ENCODE measurements around the gene SCN2A.

The SCN2A gene

DNA sequence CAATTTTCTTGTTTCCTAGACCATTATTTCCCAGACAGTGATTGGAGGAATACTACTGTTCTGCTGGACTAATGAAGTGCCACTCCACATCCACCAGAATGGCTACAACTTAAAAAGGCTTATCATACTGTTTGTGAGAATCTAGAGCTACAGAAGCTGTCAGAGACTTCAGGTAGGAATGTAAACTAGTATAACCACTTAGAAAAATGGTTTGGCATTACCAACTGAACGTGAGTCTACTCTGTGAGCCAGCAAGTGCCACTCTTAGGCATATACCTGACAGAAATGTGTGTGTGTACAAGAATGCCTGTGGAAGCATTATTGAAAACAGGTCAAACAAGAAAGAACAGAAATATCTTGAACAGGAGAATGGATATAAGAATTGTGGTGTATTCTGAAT is 31.1 kb upstream of the SCN2A start:
- no peaks in the 10 kb centered on the region for H3K27me3 ChIP-seq (ENCODE audit: control insufficient read depth in 5 of 5, insufficient read depth in 4 of 5, low read length in 5 of 5)
- H3K36me3 ChIP-seq (ENCODE audit: control insufficient read depth in 5 of 5, insufficient read depth in 5 of 5, low read length in 5 of 5): no peaks in the 10 kb centered on the region
- H3K4me3 ChIP-seq (ENCODE audit: low read depth in 1 of 5, low read length in 5 of 5): no peak overlapping the region
- no peaks in the 10 kb centered on the region for H3K9me3 ChIP-seq (ENCODE audit: control insufficient read depth in 5 of 5, low read length in 5 of 5)
- H3K4me1 ChIP-seq (ENCODE audit: control insufficient read depth in 5 of 5, insufficient read depth in 5 of 5, low read length in 5 of 5): peaks cover 0 to 2% (median 0%) of the 10 kb centered on the region in 5 donors
- no peak overlapping the region for H3K27ac ChIP-seq (ENCODE audit: low read depth, low read length)
- no peak overlapping the region for H3K9ac ChIP-seq (ENCODE audit: low read length in 5 of 5)

DNA sequence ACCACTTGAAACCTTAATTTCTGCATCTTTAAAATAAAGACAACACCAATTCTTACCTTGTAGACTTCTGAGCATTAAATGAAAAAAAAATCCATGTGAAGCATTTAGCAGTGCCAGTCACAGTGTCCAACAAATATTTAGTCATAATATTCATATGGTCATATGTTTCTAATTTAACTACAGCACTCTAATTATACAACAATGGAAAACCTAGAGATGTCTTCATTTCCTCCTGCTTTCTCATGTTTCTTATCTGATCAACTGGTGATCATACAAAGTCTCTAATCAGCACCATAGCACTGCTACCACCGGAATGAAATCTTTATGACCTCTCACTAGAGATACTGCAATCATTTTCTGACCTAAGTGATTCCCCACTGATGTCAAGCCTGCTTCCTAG is 25.1 kb upstream of the SCN2A start:
- Histone ChIP-seq H3K9me3 (ENCODE audit: control insufficient read depth in 5 of 5, low read length in 5 of 5) (no peaks in the 10 kb centered on the region), H3K27me3 (ENCODE audit: control insufficient read depth in 5 of 5, insufficient read depth in 4 of 5, low read length in 5 of 5) (no peaks in the 10 kb centered on the region), H3K4me1 (ENCODE audit: control insufficient read depth in 5 of 5, insufficient read depth in 5 of 5, low read length in 5 of 5) (no peaks in the 10 kb centered on the region)

DNA sequence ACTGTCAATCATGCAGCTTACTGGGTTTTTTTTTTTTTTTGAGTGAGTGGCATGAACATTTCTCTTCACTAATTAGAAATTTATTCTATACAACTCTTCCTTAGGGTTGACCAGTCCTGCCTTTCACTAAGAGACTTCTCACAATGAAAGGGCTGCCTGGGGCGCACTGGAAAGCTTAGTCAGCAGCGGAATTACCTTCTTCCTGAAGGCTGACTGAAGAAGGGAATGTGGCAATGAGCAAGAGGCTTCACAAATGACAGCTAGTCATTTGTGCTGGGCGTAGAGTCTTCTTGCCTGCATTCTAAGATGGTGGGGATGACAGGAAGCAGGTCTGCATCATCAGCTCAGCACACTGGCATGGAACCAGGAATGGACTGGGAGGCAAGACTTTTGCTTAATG is 19.7 kb upstream of the SCN2A start:
- Histone ChIP-seq H3K9ac (ENCODE audit: low read length in 5 of 5) (no peak overlapping the region), H3K27me3 (ENCODE audit: control insufficient read depth in 5 of 5, insufficient read depth in 4 of 5, low read length in 5 of 5) (no peaks in the 10 kb centered on the region), H3K4me3 (ENCODE audit: low read depth in 1 of 5, low read length in 5 of 5) (no peak overlapping the region), H3K9me3 (ENCODE audit: control insufficient read depth in 5 of 5, low read length in 5 of 5) (no peaks in the 10 kb centered on the region), H3K27ac (ENCODE audit: low read depth, low read length) (no peak overlapping the region), H3K36me3 (ENCODE audit: control insufficient read depth in 5 of 5, insufficient read depth in 5 of 5, low read length in 5 of 5) (no peaks in the 10 kb centered on the region), H3K4me1 (ENCODE audit: control insufficient read depth in 5 of 5, insufficient read depth in 5 of 5, low read length in 5 of 5) (no peaks in the 10 kb centered on the region)

More for the DNA sequence above, 25.1 kb upstream of the SCN2A start:
- Histone ChIP-seq H3K4me3 (ENCODE audit: low read depth in 1 of 5, low read length in 5 of 5) (no peak overlapping the region), H3K9ac (ENCODE audit: low read length in 5 of 5) (no peak overlapping the region), H3K27ac (ENCODE audit: low read depth, low read length) (no peak overlapping the region), H3K36me3 (ENCODE audit: control insufficient read depth in 5 of 5, insufficient read depth in 5 of 5, low read length in 5 of 5) (no peaks in the 10 kb centered on the region)

DNA sequence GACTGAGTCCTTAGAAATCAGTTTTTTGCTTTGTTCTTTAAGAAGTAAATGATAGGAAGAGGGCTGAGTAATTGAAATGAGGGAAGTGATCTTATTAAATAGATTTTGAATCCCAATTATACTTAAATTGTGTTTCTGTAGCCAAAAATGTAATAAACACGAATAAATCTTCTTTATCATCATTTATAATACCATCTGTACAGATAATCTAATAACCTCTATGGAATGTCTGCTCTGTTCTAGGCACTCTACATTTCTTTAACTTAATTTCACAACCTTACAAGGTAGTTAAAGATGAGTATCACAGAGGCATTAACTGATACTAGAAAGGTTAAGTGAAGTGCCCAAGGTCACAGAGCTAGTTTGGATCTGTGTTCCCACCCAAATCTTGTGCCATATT is 14.3 kb upstream of the SCN2A start:
- H3K9me3 ChIP-seq (ENCODE audit: control insufficient read depth in 5 of 5, low read length in 5 of 5): no peaks in the 10 kb centered on the region

DNA sequence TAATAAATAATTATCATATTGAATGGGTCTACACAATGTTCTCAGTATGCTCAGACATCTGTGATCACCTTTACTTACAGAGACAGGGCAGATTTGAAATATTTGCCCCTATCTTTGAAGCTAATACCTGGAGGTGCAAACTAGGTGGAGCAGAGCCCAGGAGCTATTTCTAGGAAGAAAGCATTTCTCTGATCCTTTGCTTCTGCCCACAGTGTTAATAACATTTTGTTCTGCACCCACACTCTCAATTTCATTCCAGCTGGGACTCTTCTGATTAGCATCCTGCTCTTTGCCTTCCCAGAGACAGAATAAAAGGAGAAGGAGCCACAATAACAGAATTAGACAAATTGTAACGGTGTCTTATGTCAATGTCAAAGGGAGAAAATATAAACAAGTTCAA is 11.6 kb upstream of the SCN2A start:
- no peak overlapping the region for H3K27ac ChIP-seq (ENCODE audit: low read depth, low read length)

More for the DNA sequence above, 14.3 kb upstream of the SCN2A start:
- H3K9ac ChIP-seq (ENCODE audit: low read length in 5 of 5): no peak overlapping the region
- H3K36me3 ChIP-seq (ENCODE audit: control insufficient read depth in 5 of 5, insufficient read depth in 5 of 5, low read length in 5 of 5): no peaks in the 10 kb centered on the region
- no peak overlapping the region for H3K27ac ChIP-seq (ENCODE audit: low read depth, low read length)
- H3K4me1 ChIP-seq (ENCODE audit: control insufficient read depth in 5 of 5, insufficient read depth in 5 of 5, low read length in 5 of 5): no peaks in the 10 kb centered on the region
- no peaks in the 10 kb centered on the region for H3K27me3 ChIP-seq (ENCODE audit: control insufficient read depth in 5 of 5, insufficient read depth in 4 of 5, low read length in 5 of 5)
- no peak overlapping the region for H3K4me3 ChIP-seq (ENCODE audit: low read depth in 1 of 5, low read length in 5 of 5)

DNA sequence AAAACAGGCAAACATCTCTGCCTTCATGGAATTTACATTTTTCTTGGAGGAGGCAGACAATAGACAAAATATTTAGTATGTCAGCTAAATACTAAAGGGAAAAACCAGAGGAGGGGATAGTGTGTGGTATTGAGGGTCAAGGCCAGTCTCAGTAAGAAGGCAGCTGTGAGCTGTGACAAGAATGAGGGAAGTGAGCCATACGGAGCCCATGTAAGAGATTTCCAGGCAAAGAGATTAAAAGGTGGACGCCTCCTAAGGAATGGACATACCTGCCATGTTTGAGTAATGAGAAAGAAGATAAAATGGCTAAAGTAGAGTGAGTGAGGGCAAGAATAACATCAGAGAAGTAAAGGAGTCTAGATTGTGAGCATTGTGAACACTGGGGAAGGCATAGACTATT is 2.2 kb upstream of the SCN2A start:
- Histone ChIP-seq H3K27ac (ENCODE audit: low read depth, low read length) (no peak overlapping the region), H3K4me3 (ENCODE audit: low read depth in 1 of 5, low read length in 5 of 5) (no peak overlapping the region), H3K4me1 (ENCODE audit: control insufficient read depth in 5 of 5, insufficient read depth in 5 of 5, low read length in 5 of 5) (no peaks in the 10 kb centered on the region), H3K36me3 (ENCODE audit: control insufficient read depth in 5 of 5, insufficient read depth in 5 of 5, low read length in 5 of 5) (no peaks in the 10 kb centered on the region), H3K9ac (ENCODE audit: low read length in 5 of 5) (no peak overlapping the region), H3K9me3 (ENCODE audit: control insufficient read depth in 5 of 5, low read length in 5 of 5) (no peaks in the 10 kb centered on the region), H3K27me3 (ENCODE audit: control insufficient read depth in 5 of 5, insufficient read depth in 4 of 5, low read length in 5 of 5) (no peaks in the 10 kb centered on the region)

More for the DNA sequence above, 11.6 kb upstream of the SCN2A start:
- no peaks in the 10 kb centered on the region for H3K9me3 ChIP-seq (ENCODE audit: control insufficient read depth in 5 of 5, low read length in 5 of 5)
- H3K27me3 ChIP-seq (ENCODE audit: control insufficient read depth in 5 of 5, insufficient read depth in 4 of 5, low read length in 5 of 5): no peaks in the 10 kb centered on the region
- H3K36me3 ChIP-seq (ENCODE audit: control insufficient read depth in 5 of 5, insufficient read depth in 5 of 5, low read length in 5 of 5): no peaks in the 10 kb centered on the region
- H3K9ac ChIP-seq (ENCODE audit: low read length in 5 of 5): no peak overlapping the region
- no peak overlapping the region for H3K4me3 ChIP-seq (ENCODE audit: low read depth in 1 of 5, low read length in 5 of 5)
- no peaks in the 10 kb centered on the region for H3K4me1 ChIP-seq (ENCODE audit: control insufficient read depth in 5 of 5, insufficient read depth in 5 of 5, low read length in 5 of 5)

DNA sequence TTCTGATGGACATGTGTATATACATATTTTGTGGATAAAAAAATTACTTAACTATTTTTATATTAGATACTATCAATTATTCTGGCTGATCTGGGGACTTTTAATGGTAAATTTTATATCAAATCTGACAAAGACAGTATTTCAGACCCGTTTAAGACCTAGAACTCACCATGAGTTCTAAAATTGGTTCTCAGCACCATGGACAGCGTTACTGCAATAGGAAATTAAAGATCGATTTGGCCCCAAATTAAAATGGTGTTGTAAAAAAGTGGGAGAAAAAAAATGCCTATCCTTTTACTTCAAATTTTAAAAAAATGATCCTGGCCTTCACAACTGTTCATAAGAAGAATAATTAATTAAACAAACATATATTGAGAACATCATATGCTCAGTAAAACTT is 919 bp upstream of the SCN2A start:
- no peaks in the 10 kb centered on the region for H3K4me1 ChIP-seq (ENCODE audit: control insufficient read depth in 5 of 5, insufficient read depth in 5 of 5, low read length in 5 of 5)
- no peak overlapping the region for H3K9ac ChIP-seq (ENCODE audit: low read length in 5 of 5)
- H3K4me3 ChIP-seq (ENCODE audit: low read depth in 1 of 5, low read length in 5 of 5): no peak overlapping the region
- no peaks in the 10 kb centered on the region for H3K9me3 ChIP-seq (ENCODE audit: control insufficient read depth in 5 of 5, low read length in 5 of 5)
- no peaks in the 10 kb centered on the region for H3K36me3 ChIP-seq (ENCODE audit: control insufficient read depth in 5 of 5, insufficient read depth in 5 of 5, low read length in 5 of 5)
- no peaks in the 10 kb centered on the region for H3K27me3 ChIP-seq (ENCODE audit: control insufficient read depth in 5 of 5, insufficient read depth in 4 of 5, low read length in 5 of 5)
- no peak overlapping the region for H3K27ac ChIP-seq (ENCODE audit: low read depth, low read length)

DNA sequence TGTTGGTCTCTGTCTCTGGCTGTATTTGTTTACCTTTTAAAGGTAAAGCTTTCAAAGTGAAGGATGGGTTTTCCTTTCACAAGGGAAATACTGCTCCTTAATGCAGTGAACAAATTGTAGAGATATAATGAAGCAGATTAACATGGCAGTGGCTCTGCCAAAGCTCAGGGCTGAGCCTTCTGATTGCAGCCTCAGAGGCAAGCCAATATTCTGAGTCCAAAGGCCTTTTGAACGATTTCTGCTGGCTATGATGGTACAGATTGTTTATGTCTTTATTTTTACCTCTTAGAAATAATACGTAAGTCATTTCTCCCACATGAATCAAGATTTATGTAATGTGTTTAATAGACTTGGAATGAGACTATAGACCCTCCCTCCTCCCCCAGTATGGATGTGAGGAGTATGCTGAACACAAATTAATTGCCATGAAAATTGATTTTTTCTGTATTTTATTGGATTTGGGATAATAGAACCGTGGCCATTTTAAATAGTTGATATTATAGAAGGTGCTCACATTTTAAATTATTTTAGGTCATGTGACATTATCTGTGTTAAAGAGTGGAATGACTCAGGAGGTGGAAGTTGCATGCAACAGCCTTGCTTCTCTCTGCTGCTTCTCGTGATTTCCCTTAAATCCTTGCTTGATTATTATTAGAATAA is 772 bp downstream of the SCN2A start:
- H3K9me3 ChIP-seq (ENCODE audit: control insufficient read depth in 5 of 5, low read length in 5 of 5): no peaks in the 10 kb centered on the region
- H3K27me3 ChIP-seq (ENCODE audit: control insufficient read depth in 5 of 5, insufficient read depth in 4 of 5, low read length in 5 of 5): no peaks in the 10 kb centered on the region
- no peak overlapping the region for H3K4me3 ChIP-seq (ENCODE audit: low read depth in 1 of 5, low read length in 5 of 5)
- no peaks in the 10 kb centered on the region for H3K4me1 ChIP-seq (ENCODE audit: control insufficient read depth in 5 of 5, insufficient read depth in 5 of 5, low read length in 5 of 5)
- H3K9ac ChIP-seq (ENCODE audit: low read length in 5 of 5): no peak overlapping the region
- no peaks in the 10 kb centered on the region for H3K36me3 ChIP-seq (ENCODE audit: control insufficient read depth in 5 of 5, insufficient read depth in 5 of 5, low read length in 5 of 5)
- H3K27ac ChIP-seq (ENCODE audit: low read depth, low read length): no peak overlapping the region

DNA sequence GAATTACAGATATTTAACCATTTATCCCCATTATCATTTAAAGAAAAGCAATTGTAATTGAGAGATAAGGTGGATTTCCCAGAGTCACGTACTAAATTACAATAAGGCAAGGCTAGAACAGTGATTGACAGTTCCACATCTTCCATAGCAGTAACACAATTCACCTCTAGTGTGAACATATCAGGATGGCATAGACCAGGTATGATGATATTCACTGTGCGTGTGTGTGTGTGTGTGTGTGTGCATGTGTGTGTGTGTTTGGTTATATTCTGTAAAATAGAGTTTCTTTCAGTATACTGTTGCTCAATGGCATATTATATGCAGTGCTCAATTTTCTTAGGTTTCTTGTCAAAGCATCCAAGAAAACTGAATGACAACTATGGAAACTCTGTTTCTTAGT is 1.7 kb downstream of the SCN2A start:
- no peak overlapping the region for H3K27ac ChIP-seq (ENCODE audit: low read depth, low read length)
- H3K4me1 ChIP-seq (ENCODE audit: control insufficient read depth in 5 of 5, insufficient read depth in 5 of 5, low read length in 5 of 5): no peaks in the 10 kb centered on the region
- no peaks in the 10 kb centered on the region for H3K27me3 ChIP-seq (ENCODE audit: control insufficient read depth in 5 of 5, insufficient read depth in 4 of 5, low read length in 5 of 5)
- H3K36me3 ChIP-seq (ENCODE audit: control insufficient read depth in 5 of 5, insufficient read depth in 5 of 5, low read length in 5 of 5): no peaks in the 10 kb centered on the region
- H3K9me3 ChIP-seq (ENCODE audit: control insufficient read depth in 5 of 5, low read length in 5 of 5): no peaks in the 10 kb centered on the region
- H3K9ac ChIP-seq (ENCODE audit: low read length in 5 of 5): no peak overlapping the region
- H3K4me3 ChIP-seq (ENCODE audit: low read depth in 1 of 5, low read length in 5 of 5): no peak overlapping the region

DNA sequence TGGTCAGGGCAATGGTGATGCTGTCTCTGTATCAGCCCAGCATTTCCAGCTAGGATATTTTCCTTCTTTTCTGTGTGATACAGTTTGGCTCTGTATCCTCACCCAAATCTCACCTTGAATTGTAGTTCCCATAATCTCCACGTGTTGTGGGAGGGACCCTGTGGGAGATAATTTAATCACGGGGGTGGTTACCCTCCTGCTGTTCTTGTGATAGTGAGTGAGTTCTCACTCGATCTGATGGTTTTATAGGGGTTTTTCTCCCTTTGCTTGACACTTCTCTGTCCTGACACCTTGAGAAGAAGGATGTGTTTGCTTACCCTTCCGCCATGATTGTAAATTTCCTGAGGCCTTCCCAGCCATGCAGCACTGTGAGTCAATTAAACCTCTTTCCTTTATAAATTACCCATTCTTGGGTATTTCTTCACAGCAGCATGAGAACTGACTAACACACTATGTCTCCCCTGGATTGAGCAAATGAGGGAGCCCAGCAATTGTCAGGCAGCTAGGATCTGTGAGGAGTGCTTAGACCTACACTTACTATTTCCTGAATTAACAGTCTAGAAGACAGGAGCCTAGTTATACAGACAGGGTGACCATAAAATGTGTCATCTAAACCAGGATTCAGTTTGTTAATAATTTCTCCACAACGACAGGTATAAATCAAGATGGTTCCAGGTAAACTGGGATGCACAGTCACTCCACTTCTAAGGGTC is 6.0 kb downstream of the SCN2A start:
- Histone ChIP-seq H3K9me3 (ENCODE audit: control insufficient read depth in 5 of 5, low read length in 5 of 5) (no peaks in the 10 kb centered on the region), H3K9ac (ENCODE audit: low read length in 5 of 5) (no peak overlapping the region), H3K4me3 (ENCODE audit: low read depth in 1 of 5, low read length in 5 of 5) (no peak overlapping the region), H3K27me3 (ENCODE audit: control insufficient read depth in 5 of 5, insufficient read depth in 4 of 5, low read length in 5 of 5) (no peaks in the 10 kb centered on the region), H3K4me1 (ENCODE audit: control insufficient read depth in 5 of 5, insufficient read depth in 5 of 5, low read length in 5 of 5) (no peaks in the 10 kb centered on the region), H3K36me3 (ENCODE audit: control insufficient read depth in 5 of 5, insufficient read depth in 5 of 5, low read length in 5 of 5) (no peaks in the 10 kb centered on the region), H3K27ac (ENCODE audit: low read depth, low read length) (no peak overlapping the region)

Data from subcutaneous abdominal adipose tissue (tissue), 5 donors.